Natural killer cell (primary cell): ENCODE measurements around the gene KRTAP8-1. TPM values are rescaled to one million over a fixed set of nuclear protein-coding genes. Genes with fewer than 3 reads are reported as not detected.

Experiments
- ATAC-seq, 3 donors: fragments of 150-1000 bp in 2 of 3; fragments of 200-7000 bp in 1 of 3; cut with Tn5 transposase; 1 replicate in 1 of 3; 2 replicates in 2 of 3; pipeline ENCODE4 v1.10.0; 2021; ENCODE audit warnings: mild to moderate bottlenecking in 2 of 3, moderate library complexity in 2 of 3
- DNase-seq, 2 donors: peaks; one replicate each; pipeline versions ENCODE4 v3.0.0 to v3.0.0-alpha.2; 2013 to 2021; ENCODE audit warnings: mixed read lengths in 1 of 2
- H3K27ac ChIP-seq: one replicate; pipeline ENCODE4 v1.5.1; 2013; ENCODE audit warnings: mild to moderate bottlenecking, low read length
- H3K27me3 ChIP-seq: one replicate; pipeline ENCODE4 v1.6.1; 2013; ENCODE audit warnings: low read length; ENCODE audit not compliant: control insufficient read depth, insufficient read depth
- H3K36me3 ChIP-seq: one replicate; pipeline ENCODE4 v1.6.1; 2013; ENCODE audit warnings: low read length; ENCODE audit not compliant: control insufficient read depth, insufficient read depth
- H3K4me1 ChIP-seq: one replicate; pipeline ENCODE4 v1.6.1; 2013; ENCODE audit warnings: low read length; ENCODE audit not compliant: control insufficient read depth, insufficient read depth
- H3K4me3 ChIP-seq: one replicate; pipeline ENCODE4 v1.5.1; 2013; ENCODE audit warnings: low read length
- H3K9me3 ChIP-seq: one replicate; pipeline ENCODE4 v1.6.1; 2013; ENCODE audit warnings: low read length; ENCODE audit not compliant: control insufficient read depth, insufficient read depth
- H3K27ac Mint-ChIP-seq, 2 donors: one replicate each; pipeline ENCODE4 v1.8.0; 2022; ENCODE audit warnings: mild to moderate bottlenecking in 2 of 2, mixed read lengths in 2 of 2, moderate library complexity in 1 of 2
- H3K27me3 Mint-ChIP-seq, 2 donors: one replicate each; pipeline ENCODE4 v1.8.0; 2022; ENCODE audit warnings: low read depth in 2 of 2, mixed read lengths in 2 of 2
- H3K36me3 Mint-ChIP-seq: one replicate; pipeline ENCODE4 v1.8.0; 2022; ENCODE audit warnings: mixed read lengths
- H3K4me1 Mint-ChIP-seq, 2 donors: one replicate each; pipeline ENCODE4 v1.8.0; 2022; ENCODE audit warnings: mixed read lengths in 2 of 2
- H3K4me3 Mint-ChIP-seq: one replicate; pipeline ENCODE4 v1.8.0; 2022; ENCODE audit warnings: mild to moderate bottlenecking, moderate library complexity, mixed read lengths
- H3K9me3 Mint-ChIP-seq, 2 donors: one replicate each; pipeline ENCODE4 v1.8.0; 2022; ENCODE audit warnings: mixed read lengths in 2 of 2
- WGBS: methylation state at CpG from one replicate; pipeline ENCODE4 v1.1.7; 2013; ENCODE audit warnings: missing lambda C conversion rate; ENCODE audit not compliant: insufficient coverage; 5-methylcytosine and 5-hydroxymethylcytosine counted together
- intact Hi-C: fragments of 100-400 bp; cut with micrococcal nuclease; formaldehyde crosslinking; loops from one replicate; pipeline ENCODE4 v1.14.2; 2022
- total RNA-seq, 4 donors: library from RNA; stranded (reverse); fragments of 120-200 nt in 1 of 4; gene quantifications; one replicate each; pipeline versions ENCODE4 v1.2.3 to v1.2.4, GENCODE V29; 2013 to 2022
- TF ChIP-seq, protein P1 (sequence below): fragments of 200-600 bp; IDR thresholded peaks from one replicate; pipeline ENCODE4 v1.8.0; 2022; ENCODE audit warnings: antibody characterized with exemption

KRTAP8-1 gene
- total RNA-seq, 3 donors from 2014 or later (not counting 1 experiment from before 2014, with no cell fraction given), result not detected

GRCh38 chr21:30779249-30779648 is 33.8 kb downstream of the KRTAP8-1 start:
- peaks cover 6 to 7% of the 10 kb centered on the region in 2 donors for H3K9me3 Mint-ChIP-seq
- no CpG with 5 or more reads among the region's 1 CpG for WGBS

GRCh38 chr21:30769724-30770431 is 43.2 kb downstream of the KRTAP8-1 start:
- intact Hi-C loops, result no loop called here
- Histone ChIP-seq H3K9me3 (no peaks in the 10 kb centered on the region), H3K27ac (no peak overlapping the region), H3K27me3 (no peaks in the 10 kb centered on the region), H3K4me1 (no peaks in the 10 kb centered on the region), H3K4me3 (no peak overlapping the region), H3K36me3 (no peaks in the 10 kb centered on the region)
- no peak for ATAC-seq
- Mint-ChIP-seq H3K36me3 (no peaks in the 10 kb centered on the region), H3K4me3 (no peak overlapping the region), H3K9me3 (peaks cover 6 to 13% of the 10 kb centered on the region in 2 donors), H3K27ac (no peak overlapping the region), H3K4me1 (no peaks in the 10 kb centered on the region), H3K27me3 (no peaks in the 10 kb centered on the region)
- WGBS, result no CpG with 5 or more reads among the region's 4 CpGs
- DNase-seq, result no peak
- TF ChIP-seq, protein P1, sequence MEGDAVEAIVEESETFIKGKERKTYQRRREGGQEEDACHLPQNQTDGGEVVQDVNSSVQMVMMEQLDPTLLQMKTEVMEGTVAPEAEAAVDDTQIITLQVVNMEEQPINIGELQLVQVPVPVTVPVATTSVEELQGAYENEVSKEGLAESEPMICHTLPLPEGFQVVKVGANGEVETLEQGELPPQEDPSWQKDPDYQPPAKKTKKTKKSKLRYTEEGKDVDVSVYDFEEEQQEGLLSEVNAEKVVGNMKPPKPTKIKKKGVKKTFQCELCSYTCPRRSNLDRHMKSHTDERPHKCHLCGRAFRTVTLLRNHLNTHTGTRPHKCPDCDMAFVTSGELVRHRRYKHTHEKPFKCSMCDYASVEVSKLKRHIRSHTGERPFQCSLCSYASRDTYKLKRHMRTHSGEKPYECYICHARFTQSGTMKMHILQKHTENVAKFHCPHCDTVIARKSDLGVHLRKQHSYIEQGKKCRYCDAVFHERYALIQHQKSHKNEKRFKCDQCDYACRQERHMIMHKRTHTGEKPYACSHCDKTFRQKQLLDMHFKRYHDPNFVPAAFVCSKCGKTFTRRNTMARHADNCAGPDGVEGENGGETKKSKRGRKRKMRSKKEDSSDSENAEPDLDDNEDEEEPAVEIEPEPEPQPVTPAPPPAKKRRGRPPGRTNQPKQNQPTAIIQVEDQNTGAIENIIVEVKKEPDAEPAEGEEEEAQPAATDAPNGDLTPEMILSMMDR, result no peak

More at GRCh38 chr21:30779249-30779648, 33.8 kb downstream of the KRTAP8-1 start:
- H3K36me3 ChIP-seq, result no peaks in the 10 kb centered on the region
- H3K4me3 ChIP-seq, result no peak overlapping the region
- H3K9me3 ChIP-seq, result no peaks in the 10 kb centered on the region
- no peaks in the 10 kb centered on the region for H3K27me3 ChIP-seq
- intact Hi-C loops, result no loop called here
- Mint-ChIP-seq H3K4me1 (no peaks in the 10 kb centered on the region), H3K27ac (no peak overlapping the region), H3K36me3 (peaks cover 7% of the 10 kb centered on the region), H3K4me3 (no peak overlapping the region), H3K27me3 (no peaks in the 10 kb centered on the region)
- no peaks in the 10 kb centered on the region for H3K4me1 ChIP-seq
- no peak for DNase-seq
- TF ChIP-seq, protein P1, result no peak
- no peak for ATAC-seq
- no peak overlapping the region for H3K27ac ChIP-seq

Other genes starting within 250 kb of the KRTAP8-1 start
- gene KRTAP22-2, start 222.9 kb downstream of the KRTAP8-1 start, total RNA-seq, result not detected
- not detected for gene KRTAP6-3, start 220.8 kb downstream of the KRTAP8-1 start, total RNA-seq
- gene KRTAP6-2, start 214.4 kb downstream of the KRTAP8-1 start, total RNA-seq, result not detected
- not detected for gene KRTAP22-1, start 212.2 kb downstream of the KRTAP8-1 start, total RNA-seq
- gene KRTAP6-1, start 199.3 kb downstream of the KRTAP8-1 start, total RNA-seq, result not detected
- not detected for gene KRTAP20-1, start 196.8 kb downstream of the KRTAP8-1 start, total RNA-seq
- not detected for gene KRTAP20-4, start 192.6 kb downstream of the KRTAP8-1 start, total RNA-seq
- not detected for gene KRTAP20-2, start 178.1 kb downstream of the KRTAP8-1 start, total RNA-seq
- not detected for gene KRTAP20-3, start 170.4 kb downstream of the KRTAP8-1 start, total RNA-seq
- not detected for gene KRTAP21-3, start 94.5 kb downstream of the KRTAP8-1 start, total RNA-seq
- not detected for gene KRTAP21-2, start 66.0 kb downstream of the KRTAP8-1 start, total RNA-seq
- gene KRTAP21-1, start 57.8 kb downstream of the KRTAP8-1 start, total RNA-seq, result not detected
- gene KRTAP7-1, start 16.5 kb upstream of the KRTAP8-1 start, total RNA-seq, result not detected
- gene KRTAP11-1, start 68.3 kb upstream of the KRTAP8-1 start, total RNA-seq, result not detected
- not detected for gene KRTAP19-8, start 225.2 kb upstream of the KRTAP8-1 start, total RNA-seq